HTERT RPE-1 (cell line): ENCODE measurements around the gene TRIM9.

Experiments used
- in situ Hi-C: fragments of 300-500 bp; cut with MboI; formaldehyde crosslinking; loops from 4 replicates; pipeline ENCODE4 v1.14.3; 2020; ENCODE audit warnings: low sequenced_read_pairs

Gene TRIM9

GRCh38 chr14:51059032-51059431, 35.9 kb downstream of the TRIM9 start:
- in situ Hi-C loops: no loop called here

- in situ Hi-C loops: no loop called here
Measured at GRCh38 chr14:51058382-51058781, 36.5 kb downstream of the TRIM9 start.

- in situ Hi-C loops: no loop called here
Measured at GRCh38 chr14:51056421-51056820, 38.5 kb downstream of the TRIM9 start.

- in situ Hi-C loops: no loop called here
Measured at GRCh38 chr14:51053157-51053556, 41.7 kb downstream of the TRIM9 start.

- in situ Hi-C loops: no loop called here
Measured at GRCh38 chr14:51044961-51045360, 49.9 kb downstream of the TRIM9 start.

GRCh38 chr14:51041883-51042282, 53.0 kb downstream of the TRIM9 start:
- in situ Hi-C loops: no loop called here

- in situ Hi-C loops: no loop called here
Measured at GRCh38 chr14:51041108-51041531, 53.8 kb downstream of the TRIM9 start.

GRCh38 chr14:51039252-51039651, 55.7 kb downstream of the TRIM9 start:
- in situ Hi-C loops: no loop called here

GRCh38 chr14:51035611-51036192, 59.2 kb downstream of the TRIM9 start:
- in situ Hi-C loops: no loop called here

- in situ Hi-C loops: no loop called here
Measured at GRCh38 chr14:51028851-51029754, 65.8 kb downstream of the TRIM9 start.

GRCh38 chr14:51028361-51028760, 66.5 kb downstream of the TRIM9 start:
- in situ Hi-C loops: no loop called here

- in situ Hi-C loops: no loop called here
Measured at GRCh38 chr14:51024377-51024776, 70.5 kb downstream of the TRIM9 start.

GRCh38 chr14:51023964-51024363, 70.9 kb downstream of the TRIM9 start:
- in situ Hi-C loops: no loop called here

- in situ Hi-C loops: no loop called here
Measured at GRCh38 chr14:51022769-51023168, 72.1 kb downstream of the TRIM9 start.

- in situ Hi-C loops: no loop called here
Measured at GRCh38 chr14:51020024-51020710, 74.7 kb downstream of the TRIM9 start.

GRCh38 chr14:51019089-51019488, 75.8 kb downstream of the TRIM9 start:
- in situ Hi-C loops: no loop called here

- in situ Hi-C loops: no loop called here
Measured at GRCh38 chr14:51018521-51018920, 76.4 kb downstream of the TRIM9 start.

- in situ Hi-C loops: no loop called here
Measured at GRCh38 chr14:51014625-51015024, 80.3 kb downstream of the TRIM9 start.

GRCh38 chr14:51014086-51014485, 80.8 kb downstream of the TRIM9 start:
- in situ Hi-C loops: no loop called here

- in situ Hi-C loops: no loop called here
Measured at GRCh38 chr14:51012055-51012454, 82.8 kb downstream of the TRIM9 start.

GRCh38 chr14:51008446-51008845, 86.5 kb downstream of the TRIM9 start:
- in situ Hi-C loops: no loop called here

GRCh38 chr14:51006781-51007211, 88.1 kb downstream of the TRIM9 start:
- in situ Hi-C loops: no loop called here
